Endodermal cell (in vitro differentiated cells): ENCODE data around the gene MYO1B. TPM values are rescaled to one million over a fixed set of nuclear protein-coding genes. Genes with fewer than 3 reads are reported as not detected.

Source experiments
- DNase-seq: peaks from one replicate; pipeline ENCODE4 v3.0.0-alpha.2; 2017
- H3K27ac ChIP-seq: 2 replicates; pipeline ENCODE4 v1.5.1; 2013; ENCODE audit warnings: mild to moderate bottlenecking, low read depth, low read length, moderate library complexity
- H3K27me3 ChIP-seq: 2 replicates; pipeline ENCODE4 v1.6.1; 2013; ENCODE audit warnings: mild to moderate bottlenecking, low read length, moderate library complexity; ENCODE audit not compliant: insufficient read depth, control insufficient read depth, poor library complexity, severe bottlenecking
- H3K36me3 ChIP-seq: 2 replicates; pipeline ENCODE4 v1.7.0; 2013; ENCODE audit warnings: mild to moderate bottlenecking, low read length, moderate library complexity; ENCODE audit not compliant: control insufficient read depth, insufficient read depth
- H3K4me1 ChIP-seq: one replicate; pipeline ENCODE4 v1.7.0; 2013; ENCODE audit warnings: low read length; ENCODE audit not compliant: control insufficient read depth, insufficient read depth
- H3K4me3 ChIP-seq: 2 replicates; pipeline ENCODE4 v1.5.1; 2013; ENCODE audit warnings: mild to moderate bottlenecking, low read length, moderate library complexity
- H3K9ac ChIP-seq: 2 replicates; pipeline ENCODE4 v1.6.1; 2013; ENCODE audit warnings: mild to moderate bottlenecking, low read length, moderate library complexity; ENCODE audit not compliant: poor library complexity, severe bottlenecking; ENCODE audit errors: extremely low read depth
- H3K9me3 ChIP-seq: 2 replicates; pipeline ENCODE4 v1.6.1; 2013; ENCODE audit warnings: mild to moderate bottlenecking, low read length, moderate library complexity; ENCODE audit not compliant: control insufficient read depth
- H3K27ac Mint-ChIP-seq: 2 replicates; pipeline ENCODE4 v1.8.0; 2020; ENCODE audit warnings: mixed read lengths
- H3K27me3 Mint-ChIP-seq: 2 replicates; pipeline ENCODE4 v1.8.0; 2021; ENCODE audit warnings: mild to moderate bottlenecking, mixed read lengths; ENCODE audit not compliant: insufficient read depth
- H3K36me3 Mint-ChIP-seq: 2 replicates; pipeline ENCODE4 v1.8.0; 2020; ENCODE audit warnings: low read depth, mixed read lengths
- H3K4me1 Mint-ChIP-seq: 2 replicates; pipeline ENCODE4 v1.8.0; 2020; ENCODE audit warnings: mixed read lengths
- H3K4me3 Mint-ChIP-seq: 2 replicates; pipeline ENCODE4 v1.8.0; 2020; ENCODE audit warnings: mild to moderate bottlenecking, moderate library complexity, mixed read lengths
- H3K9me3 Mint-ChIP-seq: 2 replicates; pipeline ENCODE4 v1.8.0; 2020; ENCODE audit warnings: mild to moderate bottlenecking, mixed read lengths
- WGBS, 2 experiments: methylation state at CpG; one replicate each; pipeline versions ENCODE4 v1.1.5 to v1.1.7; 2013; ENCODE audit warnings: missing lambda C conversion rate in 2 of 2, mixed read lengths in 1 of 2; ENCODE audit not compliant: insufficient coverage in 1 of 2, insufficient read length in 1 of 2; 5-methylcytosine and 5-hydroxymethylcytosine counted together
- total RNA-seq, 2 donors: library from RNA; stranded (reverse); fragmentation: NEBNext Ultra II Directional in 1 of 2; extraction: Animal tissue kit (Norgen Biotek cat#: 25700) in 1 of 2; gene quantifications; 2 replicates in 1 of 2; 3 replicates in 1 of 2; pipeline ENCODE4 v1.2.1, GENCODE V29; 2021
- TF ChIP-seq, protein P1 (sequence below): fragments of 200-600 bp; sonication (generic); conservative IDR thresholded peaks from 2 replicates; pipeline ENCODE4 v1.5.0; 2021; ENCODE audit warnings: antibody characterized with exemption, mild to moderate bottlenecking

Gene MYO1B
- total RNA-seq, 2 donors from 2014 or later: 145 to 154 TPM

DNA sequence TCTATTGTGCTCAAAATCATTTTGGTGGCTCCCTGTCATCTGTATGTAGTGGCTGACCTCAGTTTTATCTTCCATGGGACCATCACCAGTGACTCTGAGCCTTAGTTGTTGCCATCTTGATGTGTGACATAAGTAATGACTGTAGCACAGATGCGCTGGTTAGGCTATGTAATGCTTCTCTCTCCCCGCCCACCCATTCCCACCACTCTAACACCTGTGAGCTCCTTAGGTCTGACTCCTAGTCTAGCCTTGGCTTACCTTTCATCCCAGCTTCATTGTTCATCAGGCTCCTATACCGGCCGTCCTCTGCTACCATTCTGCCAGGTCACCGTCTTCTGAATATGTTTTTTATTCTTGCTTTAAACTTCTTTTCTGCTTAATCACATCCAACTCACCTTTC is 17.2 kb downstream of the MYO1B start:
- H3K27me3 Mint-ChIP-seq: no peaks in the 10 kb centered on the region
- TF ChIP-seq, protein P1, sequence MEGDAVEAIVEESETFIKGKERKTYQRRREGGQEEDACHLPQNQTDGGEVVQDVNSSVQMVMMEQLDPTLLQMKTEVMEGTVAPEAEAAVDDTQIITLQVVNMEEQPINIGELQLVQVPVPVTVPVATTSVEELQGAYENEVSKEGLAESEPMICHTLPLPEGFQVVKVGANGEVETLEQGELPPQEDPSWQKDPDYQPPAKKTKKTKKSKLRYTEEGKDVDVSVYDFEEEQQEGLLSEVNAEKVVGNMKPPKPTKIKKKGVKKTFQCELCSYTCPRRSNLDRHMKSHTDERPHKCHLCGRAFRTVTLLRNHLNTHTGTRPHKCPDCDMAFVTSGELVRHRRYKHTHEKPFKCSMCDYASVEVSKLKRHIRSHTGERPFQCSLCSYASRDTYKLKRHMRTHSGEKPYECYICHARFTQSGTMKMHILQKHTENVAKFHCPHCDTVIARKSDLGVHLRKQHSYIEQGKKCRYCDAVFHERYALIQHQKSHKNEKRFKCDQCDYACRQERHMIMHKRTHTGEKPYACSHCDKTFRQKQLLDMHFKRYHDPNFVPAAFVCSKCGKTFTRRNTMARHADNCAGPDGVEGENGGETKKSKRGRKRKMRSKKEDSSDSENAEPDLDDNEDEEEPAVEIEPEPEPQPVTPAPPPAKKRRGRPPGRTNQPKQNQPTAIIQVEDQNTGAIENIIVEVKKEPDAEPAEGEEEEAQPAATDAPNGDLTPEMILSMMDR: no peak
- H3K27me3 ChIP-seq: no peaks in the 10 kb centered on the region
- no peak overlapping the region for H3K27ac ChIP-seq
- peaks cover 18% of the 10 kb centered on the region for H3K4me1 ChIP-seq
- 79 to 90% methylated on average over 4 to 5 of the region's 5 CpGs for WGBS, 2 experiments
- no peak overlapping the region for H3K4me3 Mint-ChIP-seq
- no peak overlapping the region for H3K27ac Mint-ChIP-seq
- H3K36me3 Mint-ChIP-seq: no peaks in the 10 kb centered on the region
- H3K9me3 Mint-ChIP-seq: no peaks in the 10 kb centered on the region
- H3K4me3 ChIP-seq: no peak overlapping the region
- no peaks in the 10 kb centered on the region for H3K9me3 ChIP-seq
- H3K9ac ChIP-seq: no peak overlapping the region
- H3K4me1 Mint-ChIP-seq: peaks cover 46% of the 10 kb centered on the region
- peaks cover 9% of the 10 kb centered on the region for H3K36me3 ChIP-seq
- no peak for DNase-seq

DNA sequence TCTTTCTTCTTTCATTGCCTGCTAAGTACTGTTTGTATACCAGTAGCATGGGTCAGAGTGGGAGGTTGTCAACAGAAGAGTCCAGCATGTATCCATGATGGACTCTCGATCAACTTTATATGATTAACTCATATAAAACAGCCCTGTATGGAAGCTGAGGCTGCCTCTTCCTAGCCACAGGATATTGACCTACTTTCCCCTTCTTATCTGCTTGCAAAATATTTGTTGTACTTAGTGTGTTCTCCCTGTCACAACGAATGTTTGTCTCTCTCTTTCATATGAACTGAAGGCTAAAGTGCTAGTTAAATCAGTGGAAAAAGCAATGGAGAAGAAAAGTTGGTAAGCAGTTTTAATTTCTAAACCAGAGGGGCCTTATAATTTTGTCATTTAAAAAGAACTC is 17.8 kb downstream of the MYO1B start:
- H3K4me1 Mint-ChIP-seq: peaks cover 52% of the 10 kb centered on the region
- peaks cover 18% of the 10 kb centered on the region for H3K4me1 ChIP-seq
- WGBS, 2 experiments: 40 to 84% methylated on average over 1 to 2 of the region's 2 CpGs
- H3K36me3 ChIP-seq: peaks cover 11% of the 10 kb centered on the region
- H3K27ac ChIP-seq: no peak overlapping the region
- no peak overlapping the region for H3K4me3 ChIP-seq
- no peaks in the 10 kb centered on the region for H3K36me3 Mint-ChIP-seq
- H3K27me3 ChIP-seq: no peaks in the 10 kb centered on the region
- no peak overlapping the region for H3K4me3 Mint-ChIP-seq
- no peak overlapping the region for H3K27ac Mint-ChIP-seq
- H3K9me3 ChIP-seq: no peaks in the 10 kb centered on the region
- no peak overlapping the region for H3K9ac ChIP-seq
- H3K9me3 Mint-ChIP-seq: no peaks in the 10 kb centered on the region
- no peaks in the 10 kb centered on the region for H3K27me3 Mint-ChIP-seq
- no peak for DNase-seq
- TF ChIP-seq, protein P1: no peak

DNA sequence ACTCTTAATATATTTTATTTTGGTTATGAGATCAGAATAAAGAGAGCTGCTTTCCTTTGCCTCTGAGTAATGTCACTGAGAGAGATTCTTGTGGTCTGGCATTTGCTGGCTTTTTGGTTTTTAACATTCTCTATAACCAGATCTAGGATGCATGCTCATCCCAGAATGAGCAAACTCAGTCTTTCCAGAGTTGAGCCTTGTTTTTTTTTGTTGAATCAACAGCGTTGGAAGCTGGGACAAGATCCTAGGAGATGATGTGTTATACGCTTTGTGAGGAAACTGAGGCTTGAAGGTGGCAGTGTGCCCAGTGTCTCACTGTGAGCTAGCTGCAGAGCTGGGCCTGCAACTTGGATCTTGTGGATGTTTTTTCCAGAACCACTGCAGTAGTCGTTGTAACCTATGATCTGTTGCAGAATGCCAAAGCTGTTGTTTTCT is 19.5 kb downstream of the MYO1B start:
- Histone ChIP-seq H3K27me3 (no peaks in the 10 kb centered on the region), H3K9me3 (no peaks in the 10 kb centered on the region), H3K9ac (no peak overlapping the region), H3K36me3 (peaks cover 10% of the 10 kb centered on the region), H3K4me1 (peaks cover 18% of the 10 kb centered on the region), H3K27ac (no peak overlapping the region), H3K4me3 (no peak overlapping the region)
- H3K27ac Mint-ChIP-seq: no peak overlapping the region
- DNase-seq: no peak
- 89 to 90% methylated on average over 2 to 3 of the region's 3 CpGs for WGBS, 2 experiments
- H3K36me3 Mint-ChIP-seq: no peaks in the 10 kb centered on the region
- TF ChIP-seq, protein P1: no peak
- H3K4me1 Mint-ChIP-seq: peaks cover 52% of the 10 kb centered on the region
- no peaks in the 10 kb centered on the region for H3K9me3 Mint-ChIP-seq
- no peak overlapping the region for H3K4me3 Mint-ChIP-seq
- H3K27me3 Mint-ChIP-seq: no peaks in the 10 kb centered on the region
